GM21619 (cell line): Measurements from ENCODE around the gene VN1R5.
"Not testable (repeated sequence)": the region's sequence is repeated elsewhere in the genome, so short reads cannot be mapped to it uniquely, and the experiment has no call there.

Experiments used
- ATAC-seq: cut with Tn5 transposase; IDR thresholded peaks from one replicate; pipeline ENCODE4 v1.9.1; 2021; ENCODE audit not compliant: unreplicated experiment

VN1R5 gene

DNA sequence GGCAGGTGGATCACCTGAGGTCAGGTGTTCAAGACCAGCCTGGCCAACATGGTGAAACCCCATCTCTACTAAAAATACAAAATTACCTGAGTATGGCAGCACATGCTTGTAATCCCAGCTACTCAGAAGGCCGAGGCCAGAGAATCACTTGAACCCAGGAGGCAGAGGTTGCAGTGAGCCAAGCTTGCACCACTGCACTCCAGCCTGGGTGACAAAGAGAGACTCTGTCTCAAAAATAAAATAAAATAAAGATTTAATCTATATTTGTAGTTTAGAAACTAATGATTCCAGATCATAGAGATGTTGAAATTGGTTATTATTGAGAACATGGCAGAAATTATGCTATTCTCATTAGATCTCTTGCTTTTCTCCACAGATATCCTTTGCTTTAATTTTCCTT lies at the start of gene VN1R5:
TSS of gene VN1R5 (plus strand) at position 301 of the 400 bp plus-strand sequence.
- not testable (repeated sequence) for ATAC-seq

DNA sequence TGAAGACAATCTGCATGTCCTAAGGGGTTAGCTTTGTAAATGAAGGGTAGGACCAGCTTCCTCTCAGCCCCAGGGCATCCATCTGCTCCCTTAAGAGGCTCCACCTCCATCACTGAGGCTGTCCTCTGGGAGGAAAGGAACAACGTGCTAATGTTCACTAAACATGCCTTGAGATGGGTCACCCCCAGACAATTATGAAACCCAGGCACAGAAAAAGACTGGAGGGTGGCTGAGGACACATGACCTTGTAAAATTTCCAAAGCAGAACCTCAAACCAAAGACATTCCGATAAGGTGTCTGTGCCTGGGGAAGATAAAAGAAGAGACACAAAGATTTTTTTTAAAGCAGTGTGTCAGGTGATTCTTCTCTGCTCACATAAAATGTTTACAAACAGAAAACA lies 46.5 kb upstream of the VN1R5 start:
- ATAC-seq: no peak

DNA sequence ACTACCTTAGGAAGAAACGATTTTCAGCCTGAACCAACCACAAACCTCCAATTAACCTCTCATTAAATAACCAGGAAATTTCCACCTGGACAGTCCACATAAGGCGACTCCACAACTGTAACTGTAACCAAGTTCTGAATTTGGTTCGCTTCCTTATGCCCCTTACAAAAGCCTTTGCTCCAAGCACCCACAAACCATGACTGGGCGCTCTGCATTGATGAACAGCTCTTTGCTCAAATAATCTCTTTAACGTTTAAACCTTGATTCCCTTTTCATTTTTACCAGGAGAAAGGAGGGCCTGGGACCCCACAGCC lies 45.9 kb upstream of the VN1R5 start:
- no peak for ATAC-seq

DNA sequence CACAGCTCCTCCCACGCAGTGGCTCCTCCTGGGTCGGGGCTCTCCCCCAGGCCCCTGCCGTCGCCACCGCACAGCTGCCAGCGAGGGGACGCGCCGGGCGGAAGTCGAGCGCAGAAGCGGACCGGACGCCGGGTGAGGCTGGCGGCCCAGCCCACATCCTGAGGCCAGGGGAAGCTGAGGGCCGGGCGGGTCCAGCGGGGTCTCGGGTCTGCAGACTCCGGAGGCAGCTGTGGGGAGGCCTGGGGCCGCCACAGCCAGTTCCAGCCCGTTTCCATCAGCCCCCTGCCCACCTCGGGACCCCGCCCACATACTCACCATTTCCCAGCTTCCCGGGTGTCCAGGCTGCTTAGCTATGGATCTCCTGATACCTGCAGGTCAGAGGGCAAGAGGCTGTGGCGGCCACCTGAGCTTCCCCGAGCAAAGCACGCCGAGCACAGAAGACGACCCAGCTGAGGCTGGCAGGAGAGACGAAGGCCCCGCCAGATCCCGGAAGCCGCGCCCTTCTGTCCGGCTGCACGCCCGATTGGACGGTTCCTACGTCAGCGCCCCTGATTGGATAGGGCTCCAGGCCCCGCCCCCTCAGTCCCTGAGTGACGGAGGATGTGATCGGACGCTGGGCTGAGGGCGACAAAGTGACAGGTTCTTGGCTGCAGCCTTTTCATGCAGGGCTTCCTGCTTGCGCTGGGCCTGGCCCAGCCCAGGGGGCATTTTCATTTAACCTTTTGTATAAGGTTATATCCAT lies 45.3 kb upstream of the VN1R5 start:
- ATAC-seq: peak; percentile 86

DNA sequence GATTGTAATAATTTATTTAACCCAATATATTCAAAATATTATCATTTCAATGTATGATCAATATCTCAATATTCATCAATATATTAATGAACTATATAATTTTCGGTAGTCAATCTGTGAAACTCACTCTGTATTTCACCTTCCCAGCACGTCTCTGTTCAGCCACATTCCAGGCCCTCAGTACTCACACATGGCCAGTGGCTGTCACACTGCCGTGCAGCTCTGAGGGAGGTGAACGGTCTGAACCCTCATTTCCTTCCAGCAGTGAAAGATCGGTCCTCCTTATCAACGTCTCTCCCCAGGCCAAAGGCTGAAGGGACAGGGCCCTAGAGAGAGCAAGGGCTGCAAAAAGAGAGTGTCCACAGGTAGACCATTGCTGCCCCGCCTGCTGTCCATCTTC lies 44.5 kb upstream of the VN1R5 start:
- no peak for ATAC-seq

DNA sequence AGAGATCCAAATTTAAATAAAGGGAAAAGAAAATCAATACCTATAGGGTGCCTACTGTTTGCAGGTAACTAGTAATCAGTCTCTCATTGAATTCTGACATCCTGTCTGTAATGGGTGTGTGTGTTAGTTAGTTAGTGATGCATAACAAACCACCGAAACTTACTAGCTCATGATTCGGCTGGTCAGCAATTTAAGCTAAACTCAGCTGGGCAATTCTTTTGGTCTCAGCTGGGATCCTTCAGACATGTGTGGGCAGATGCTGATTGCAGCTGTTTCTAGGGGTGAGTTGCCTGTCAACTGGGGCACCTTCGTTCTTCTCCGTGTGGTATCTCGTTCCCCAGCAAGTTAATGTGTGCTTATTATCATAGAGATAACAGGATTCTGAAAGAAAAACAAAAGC lies 43.9 kb upstream of the VN1R5 start:
- peak; percentile 56 for ATAC-seq

DNA sequence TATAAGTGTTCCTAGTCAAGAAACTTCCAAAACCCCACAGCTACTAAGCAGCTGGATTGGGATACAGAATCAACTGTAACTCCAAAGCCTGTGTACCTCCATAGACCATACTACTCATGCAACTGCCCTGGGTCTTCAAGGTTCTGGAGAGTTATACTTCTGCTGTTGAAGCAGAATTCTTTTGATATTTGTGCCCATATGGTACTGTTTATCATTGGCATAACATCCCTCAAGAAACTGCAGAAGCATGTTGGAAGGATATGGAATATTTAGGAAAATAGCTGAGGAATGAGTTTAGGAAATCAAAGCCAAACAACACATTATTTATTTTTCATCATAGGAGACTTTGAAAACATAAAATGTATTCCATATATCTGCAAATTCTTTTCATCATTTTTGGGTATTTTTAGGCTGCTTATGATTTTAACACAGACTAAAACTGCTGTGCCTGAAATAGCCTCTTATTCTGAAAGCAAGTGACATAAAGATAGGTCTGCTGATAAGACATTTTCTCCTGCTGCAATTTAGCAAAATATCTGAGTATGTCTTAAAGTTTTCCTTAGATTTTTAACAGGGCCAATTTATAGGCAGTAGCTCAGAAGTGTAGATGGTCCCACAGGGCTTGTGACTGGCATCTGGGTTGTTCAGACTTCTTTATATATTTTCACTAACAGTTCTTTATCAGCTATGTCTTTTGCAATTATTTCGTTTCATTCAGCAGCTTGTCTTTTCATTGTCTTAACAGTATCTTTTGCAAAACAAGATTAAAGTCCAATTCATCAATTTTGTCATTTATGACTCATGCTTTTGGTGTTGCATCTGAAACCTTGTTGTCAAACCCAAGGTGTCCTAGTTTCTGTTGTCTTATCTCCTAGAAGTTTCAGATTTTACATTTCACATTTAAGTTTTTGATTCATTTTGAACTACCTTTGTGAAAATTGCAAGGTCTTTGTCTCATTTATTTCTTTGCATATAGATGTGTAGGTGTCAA lies 43.0 kb upstream of the VN1R5 start:
- no peak for ATAC-seq

DNA sequence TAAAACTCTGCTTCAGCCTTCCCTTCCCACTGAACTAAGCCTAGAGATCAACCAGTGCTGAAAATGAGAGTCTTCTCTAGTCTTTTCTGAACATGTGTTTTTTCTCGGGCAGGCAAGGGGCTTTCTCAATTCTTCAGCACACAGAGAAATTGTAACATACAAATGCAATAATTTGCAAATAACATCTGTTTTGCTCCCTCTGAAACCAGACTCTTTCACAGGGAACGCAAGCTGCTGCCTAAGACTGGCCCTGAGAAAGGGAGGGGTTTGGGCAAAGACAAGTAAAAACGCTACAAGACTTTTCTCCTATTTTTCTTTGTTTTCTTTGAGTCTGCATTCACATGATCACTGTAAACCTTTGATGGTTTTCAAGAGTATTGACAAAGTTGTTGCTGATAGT lies 39.6 kb upstream of the VN1R5 start:
- no peak for ATAC-seq

DNA sequence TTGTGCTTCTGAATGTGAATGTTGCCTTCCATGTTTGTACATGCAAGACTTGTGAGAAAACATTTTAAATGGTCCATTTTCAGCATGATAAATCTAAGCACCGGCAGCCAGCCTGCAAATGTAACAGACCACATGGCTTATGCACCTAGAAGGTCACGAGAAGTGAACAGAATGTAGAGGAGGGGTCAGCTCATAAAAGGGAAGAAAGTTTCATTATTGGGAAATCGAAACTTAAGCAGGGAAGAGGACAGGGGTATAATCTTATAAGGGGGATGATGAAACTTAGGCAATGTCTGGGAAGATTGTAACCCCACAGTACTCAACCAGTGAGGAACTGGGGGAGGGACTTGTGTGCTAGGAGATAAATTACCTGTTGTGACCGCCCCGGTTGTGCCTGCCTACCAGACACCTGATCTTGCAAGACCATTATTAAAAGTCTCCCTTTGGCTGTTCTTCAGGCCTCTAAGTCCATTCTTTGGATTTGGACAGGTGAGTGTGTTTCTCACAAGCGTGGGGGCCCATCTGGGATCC lies 37.7 kb upstream of the VN1R5 start:
- ATAC-seq: no peak

DNA sequence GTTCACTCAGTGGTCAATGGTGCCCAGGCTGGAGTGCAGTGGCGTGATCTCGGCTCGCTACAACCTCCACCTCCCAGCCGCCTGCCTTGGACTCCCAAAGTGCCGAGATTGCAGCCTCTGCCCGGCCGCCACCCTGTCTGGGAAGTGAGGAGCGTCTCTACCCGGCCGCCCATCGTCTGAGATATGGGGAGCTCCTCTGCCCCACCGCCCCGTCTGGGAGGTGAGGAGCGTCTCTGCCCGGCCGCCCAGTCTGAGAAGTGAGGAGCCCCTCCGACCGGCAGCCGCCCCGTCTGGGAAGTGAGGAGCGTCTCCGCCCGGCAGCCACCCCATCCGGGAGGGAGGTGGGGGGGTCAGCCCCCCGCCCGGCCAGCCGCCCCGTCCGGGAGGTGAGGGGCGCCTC lies 35.6 kb upstream of the VN1R5 start:
- not testable (repeated sequence) for ATAC-seq

DNA sequence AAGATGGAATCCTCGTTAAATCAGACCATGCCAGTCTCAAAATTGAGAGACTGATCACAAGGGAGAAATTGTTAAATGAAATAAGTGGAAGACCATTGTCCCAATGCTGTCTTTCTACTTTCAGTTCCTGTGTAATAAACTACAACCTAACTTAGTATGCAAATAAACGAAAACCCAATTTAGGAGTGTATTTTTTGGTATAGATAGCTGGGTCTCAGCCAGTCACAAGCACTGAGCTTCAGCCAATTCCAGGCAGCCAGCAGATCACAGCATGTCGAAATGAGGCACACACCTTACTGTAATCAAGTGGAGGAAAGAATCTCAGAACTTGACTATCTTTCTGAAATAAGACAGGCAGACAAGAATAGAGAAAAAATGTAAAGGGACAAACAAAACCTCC lies 33.0 kb upstream of the VN1R5 start:
- ATAC-seq: no peak

DNA sequence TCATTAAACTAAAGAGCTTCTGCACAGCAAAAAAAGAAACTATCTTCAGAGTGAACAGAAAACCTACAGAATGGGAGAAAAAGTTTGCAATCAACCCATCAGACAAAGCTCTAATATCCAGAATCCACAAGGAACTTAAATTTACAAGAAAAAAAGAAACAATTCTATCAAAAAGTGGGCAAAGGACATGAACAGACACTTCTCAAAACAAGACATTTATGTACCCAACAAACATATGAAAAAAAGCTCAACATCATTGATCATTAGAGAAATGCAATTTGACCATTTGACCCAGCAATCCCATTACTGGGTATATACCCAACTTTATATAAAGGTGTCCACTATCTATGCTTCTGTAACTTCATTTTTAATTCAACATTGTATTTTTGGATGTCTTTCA lies 31.1 kb upstream of the VN1R5 start:
- no peak for ATAC-seq

DNA sequence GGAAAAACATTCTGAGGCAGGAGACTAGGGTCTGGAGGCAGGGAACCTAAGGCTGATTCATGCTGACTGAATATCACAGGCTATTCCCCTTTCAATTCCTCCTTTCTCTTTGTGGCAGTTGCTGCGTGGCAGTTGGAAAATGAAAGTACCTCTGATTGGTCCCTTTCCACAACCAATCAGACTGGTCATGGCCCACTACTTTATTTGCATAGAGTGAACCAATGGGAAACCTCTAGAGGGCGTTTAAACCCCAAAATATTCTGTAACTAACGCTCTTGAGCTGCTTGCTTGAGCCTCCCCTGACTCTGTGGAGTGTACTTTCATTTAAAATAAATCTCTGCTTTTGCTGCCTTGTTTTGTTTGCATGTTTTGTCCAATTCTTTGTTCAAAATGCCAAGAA lies 27.7 kb upstream of the VN1R5 start:
- no peak for ATAC-seq

DNA sequence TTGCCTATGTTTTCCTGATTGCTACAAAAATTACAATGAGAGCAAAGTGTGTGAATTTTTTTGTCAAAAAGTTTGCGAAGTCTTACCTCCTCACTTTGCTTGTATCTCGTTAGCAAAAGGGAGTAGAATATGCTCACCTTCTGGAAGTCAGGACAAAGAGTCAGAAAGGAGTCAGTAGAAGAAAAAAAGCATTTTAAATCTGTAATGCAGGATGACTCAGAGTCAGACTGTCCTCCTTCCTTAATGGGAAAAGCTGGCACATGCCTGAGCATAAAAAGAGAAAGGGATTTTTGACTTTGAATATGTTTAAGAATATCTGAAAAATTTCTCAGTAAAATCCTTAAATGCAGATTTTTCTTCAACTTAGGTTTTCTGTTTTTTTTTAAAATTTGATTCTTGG lies 14.2 kb upstream of the VN1R5 start:
- ATAC-seq: no peak

DNA sequence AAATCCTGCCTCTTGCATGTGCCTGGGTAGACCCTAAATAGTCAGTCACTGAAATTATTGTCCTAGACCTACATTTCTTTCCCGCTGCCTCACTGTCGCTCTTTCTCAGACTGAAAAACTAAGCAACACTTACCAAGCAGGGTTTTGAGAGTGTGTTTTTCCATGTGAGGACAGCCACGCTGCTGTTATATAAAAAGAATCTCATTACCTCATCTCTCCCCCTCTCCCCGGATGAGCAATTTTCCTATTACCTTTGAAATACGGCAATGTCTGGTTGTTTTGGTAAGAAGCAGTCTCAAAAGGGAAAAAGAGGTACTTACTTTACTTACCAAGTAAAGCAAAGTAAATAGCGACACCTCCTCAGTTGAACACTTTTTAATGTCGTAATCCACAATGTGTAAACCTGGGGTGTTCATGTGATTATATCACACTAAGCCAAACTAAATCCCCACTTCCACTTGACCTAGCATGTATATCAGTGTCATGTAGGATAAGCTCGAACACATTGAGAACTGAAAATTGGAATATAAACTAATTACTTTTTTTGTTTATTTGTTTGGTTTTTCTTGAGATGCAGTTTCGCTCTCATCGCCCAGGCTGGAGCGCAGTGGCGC lies 12.2 kb upstream of the VN1R5 start:
- ATAC-seq: no peak

DNA sequence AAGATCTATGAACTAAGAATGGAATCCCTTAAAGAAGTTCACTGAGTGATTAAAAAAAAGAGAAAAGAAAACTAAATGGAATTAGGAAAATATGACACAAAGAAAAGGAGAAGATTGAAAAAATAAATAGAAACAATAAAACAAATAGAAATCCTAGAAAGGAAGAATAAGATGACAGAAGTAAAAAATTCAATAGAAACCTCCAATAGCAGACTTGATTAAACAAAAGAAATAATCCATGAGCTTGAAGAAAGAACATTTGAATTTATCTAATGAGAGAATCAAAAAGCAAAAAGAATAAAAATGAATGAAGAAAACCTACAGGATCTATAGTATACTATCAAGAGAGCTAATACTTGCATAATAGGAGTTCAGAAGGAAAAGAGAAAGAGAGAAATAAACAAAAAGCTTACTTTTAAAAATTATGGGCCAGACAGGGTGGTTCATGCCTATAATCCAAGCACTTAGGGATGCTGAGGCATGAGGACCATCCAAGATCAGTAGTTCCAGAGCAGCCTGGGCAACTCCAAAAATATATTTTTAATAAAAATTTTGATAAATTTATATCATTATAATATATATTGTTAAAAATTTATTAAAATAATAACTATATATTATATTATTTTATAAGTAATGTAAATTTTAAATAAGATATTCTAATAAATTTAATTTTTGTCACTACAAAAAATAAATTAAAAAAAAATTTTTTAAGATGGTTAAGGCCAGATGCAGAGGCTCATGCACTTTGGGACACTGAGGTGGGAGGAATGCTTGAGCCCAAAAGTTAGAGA lies 9.4 kb upstream of the VN1R5 start:
- no peak for ATAC-seq

DNA sequence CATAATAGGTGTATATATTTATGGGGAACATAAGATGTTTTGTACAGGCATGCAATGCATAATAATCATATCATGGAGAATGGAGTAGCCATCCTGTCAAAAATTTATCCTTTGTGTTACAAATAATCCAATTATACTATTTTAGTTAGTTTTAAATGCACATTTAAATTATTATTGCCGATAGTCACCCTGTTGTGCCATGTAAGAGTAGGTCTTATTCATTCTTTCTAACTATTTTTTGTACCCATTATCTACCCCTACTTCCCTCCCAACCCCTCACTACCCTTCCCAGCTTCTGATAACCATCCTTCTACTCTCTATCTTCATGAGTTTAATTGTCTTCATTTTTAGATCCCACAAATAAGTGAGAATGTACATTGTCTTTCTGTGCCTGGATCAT lies 8.3 kb upstream of the VN1R5 start:
- ATAC-seq: no peak

DNA sequence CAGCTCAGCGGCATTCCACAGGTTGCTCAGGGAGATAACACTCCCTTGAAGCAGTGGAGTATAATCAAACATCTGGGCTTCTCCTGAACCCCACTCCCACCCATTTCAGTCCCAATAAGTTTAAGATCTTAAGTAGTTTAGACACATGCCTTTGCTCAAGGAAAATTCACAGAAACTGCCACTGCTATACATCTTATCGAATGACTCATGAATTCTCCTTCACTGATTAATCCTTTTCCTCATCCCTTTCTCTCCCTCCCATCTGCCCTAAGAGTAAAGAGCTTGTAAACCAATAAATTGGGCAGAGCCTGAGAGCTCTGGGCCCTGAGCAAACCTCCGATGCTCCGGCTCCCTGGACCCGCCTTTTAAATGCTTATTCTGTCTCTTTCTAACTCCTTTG lies 10.2 kb downstream of the VN1R5 start:
- ATAC-seq: no peak

DNA sequence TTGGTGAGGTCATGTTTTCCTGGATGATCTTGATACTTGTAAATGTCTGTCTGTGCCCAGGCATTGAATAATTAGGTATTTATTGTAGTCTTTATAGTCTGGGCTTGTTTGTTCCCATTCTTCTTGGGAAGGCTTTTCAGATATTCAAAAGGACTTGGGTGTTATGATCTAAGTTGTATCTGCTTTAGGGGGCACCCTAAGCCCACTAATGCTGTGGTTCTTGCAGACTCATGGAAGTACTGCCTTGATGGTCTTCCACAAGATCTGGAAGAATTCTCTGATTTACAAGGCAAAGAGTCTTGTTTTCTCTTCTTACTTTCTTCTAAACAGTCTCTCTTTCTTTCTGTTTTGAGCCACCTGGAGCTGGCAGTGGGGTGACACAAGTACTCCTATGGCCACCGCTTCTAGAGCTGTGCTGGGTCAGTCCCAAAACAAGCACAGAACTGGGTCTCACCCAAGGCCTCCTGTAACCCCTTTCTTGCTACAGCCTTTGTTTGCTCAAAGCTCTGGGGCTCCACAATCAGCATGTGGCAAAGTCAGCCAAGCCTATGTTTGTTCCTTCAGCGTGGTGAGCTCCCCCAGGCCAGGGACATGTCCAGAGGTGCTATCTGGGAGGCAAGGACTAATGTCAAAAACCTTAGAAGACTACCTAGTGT lies 12.6 kb downstream of the VN1R5 start:
- ATAC-seq: no peak

DNA sequence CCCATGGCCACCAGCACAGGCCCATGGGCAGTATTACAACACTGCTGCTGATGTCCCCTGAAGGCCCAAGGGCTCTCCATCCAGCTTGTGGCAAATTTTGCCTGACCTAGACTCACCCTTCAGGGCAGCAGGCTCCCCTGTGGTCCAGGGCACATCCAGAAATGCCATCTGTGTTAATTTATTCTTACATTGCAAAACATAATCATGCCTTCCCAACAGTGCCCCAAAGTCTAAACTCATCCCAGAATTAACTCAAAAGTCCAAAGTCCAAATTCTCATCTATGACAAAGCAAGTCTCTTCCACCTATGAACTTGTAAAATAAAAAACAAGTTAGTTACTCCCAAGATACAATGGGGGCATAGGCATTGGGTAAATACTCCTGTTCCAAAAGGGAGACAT lies 13.3 kb downstream of the VN1R5 start:
- ATAC-seq: no peak
